Epithelial cell of esophagus (primary cell): ENCODE data around the gene CLDN34.

Experiments
- DNase-seq: peaks from one replicate; pipeline ENCODE4 v3.0.0; 2010; ENCODE audit warnings: low read depth
- H3K4me3 ChIP-seq: 2 replicates; pipeline ENCODE4 v1.5.1; 2011; ENCODE audit warnings: mild to moderate bottlenecking, low read length, control low read depth
- TF ChIP-seq, protein P1 (sequence below): IDR thresholded peaks from 2 replicates; pipeline ENCODE4 v1.5.1; 2011; ENCODE audit warnings: low read depth, mild to moderate bottlenecking, low read length, control low read depth, inconsistent platforms; ENCODE audit not compliant: insufficient read depth; ENCODE audit errors: missing control alignments

Gene CLDN34

DNA sequence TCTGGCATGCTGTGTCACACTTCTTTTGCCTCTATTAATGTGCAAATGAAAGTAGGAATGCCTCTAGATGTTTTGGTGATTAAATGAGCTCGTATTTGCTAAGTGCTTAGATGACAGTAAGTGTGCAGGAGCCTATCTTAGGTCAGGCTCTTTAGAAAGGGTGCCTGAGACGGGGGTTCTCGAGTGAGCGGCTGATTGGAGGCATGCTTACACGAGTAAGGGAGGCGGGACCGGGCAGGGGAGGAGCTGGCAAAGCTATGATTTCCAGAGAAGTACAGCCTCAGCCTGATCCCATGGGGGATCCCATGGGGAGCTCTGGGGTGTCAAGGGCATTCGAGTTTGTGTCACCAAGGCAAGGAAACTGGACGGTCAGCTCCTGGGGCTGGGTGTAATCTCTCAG is 44.8 kb downstream of the CLDN34 start:
- no peak for DNase-seq
- no peak overlapping the region for H3K4me3 ChIP-seq
- TF ChIP-seq, protein P1, sequence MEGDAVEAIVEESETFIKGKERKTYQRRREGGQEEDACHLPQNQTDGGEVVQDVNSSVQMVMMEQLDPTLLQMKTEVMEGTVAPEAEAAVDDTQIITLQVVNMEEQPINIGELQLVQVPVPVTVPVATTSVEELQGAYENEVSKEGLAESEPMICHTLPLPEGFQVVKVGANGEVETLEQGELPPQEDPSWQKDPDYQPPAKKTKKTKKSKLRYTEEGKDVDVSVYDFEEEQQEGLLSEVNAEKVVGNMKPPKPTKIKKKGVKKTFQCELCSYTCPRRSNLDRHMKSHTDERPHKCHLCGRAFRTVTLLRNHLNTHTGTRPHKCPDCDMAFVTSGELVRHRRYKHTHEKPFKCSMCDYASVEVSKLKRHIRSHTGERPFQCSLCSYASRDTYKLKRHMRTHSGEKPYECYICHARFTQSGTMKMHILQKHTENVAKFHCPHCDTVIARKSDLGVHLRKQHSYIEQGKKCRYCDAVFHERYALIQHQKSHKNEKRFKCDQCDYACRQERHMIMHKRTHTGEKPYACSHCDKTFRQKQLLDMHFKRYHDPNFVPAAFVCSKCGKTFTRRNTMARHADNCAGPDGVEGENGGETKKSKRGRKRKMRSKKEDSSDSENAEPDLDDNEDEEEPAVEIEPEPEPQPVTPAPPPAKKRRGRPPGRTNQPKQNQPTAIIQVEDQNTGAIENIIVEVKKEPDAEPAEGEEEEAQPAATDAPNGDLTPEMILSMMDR, result no peak

DNA sequence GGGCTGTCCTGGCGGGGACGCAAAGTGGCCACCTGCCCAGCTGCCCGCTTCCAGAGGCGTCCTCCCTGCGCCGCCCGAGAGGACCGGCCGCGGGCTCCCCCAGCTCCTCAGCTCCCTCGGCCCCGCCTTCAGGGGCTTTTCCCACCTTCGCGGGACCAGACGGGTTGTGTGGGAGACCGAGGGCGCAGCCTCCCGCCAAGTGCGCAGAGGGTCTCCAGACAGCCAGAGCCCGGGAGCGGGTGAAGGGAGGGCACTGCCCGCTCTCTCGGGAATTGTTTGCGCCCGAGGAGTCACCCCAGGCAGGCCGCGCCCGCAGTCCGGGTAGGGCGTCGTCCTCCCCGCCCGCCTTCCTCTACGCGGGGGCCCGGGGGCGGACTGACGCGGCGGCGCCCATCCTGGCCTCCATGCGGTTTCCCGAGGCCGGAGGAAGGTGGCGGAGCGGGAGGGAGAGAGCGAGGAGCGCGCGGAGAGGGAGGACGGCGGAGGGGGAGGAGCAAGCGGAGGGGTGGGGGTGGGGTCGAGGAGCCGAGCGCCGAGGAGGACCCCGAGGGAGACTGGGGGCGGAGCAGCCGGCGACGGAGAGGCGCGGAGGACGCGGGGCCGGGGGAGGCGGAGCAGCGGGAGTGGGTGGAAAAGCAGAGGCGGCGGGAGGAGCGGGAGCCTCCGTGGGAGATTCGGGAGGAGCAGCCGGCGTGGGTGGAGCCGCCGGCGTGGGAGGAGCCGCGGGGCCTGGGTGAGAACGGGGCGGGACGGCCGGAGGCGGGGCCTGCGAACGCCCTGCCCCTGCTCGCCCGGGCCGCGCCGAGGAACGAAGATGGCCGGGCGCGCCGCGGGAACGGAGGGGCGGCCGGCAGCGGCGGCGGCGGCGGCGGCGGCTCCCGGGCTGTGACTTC is 47.5 kb downstream of the CLDN34 start:
- TF ChIP-seq, protein P1, result no peak
- DNase-seq, result peak; percentile 85
- H3K4me3 ChIP-seq, result peak overlapping the region; percentile 46

GRCh38 chrX:10015355-10015722 is 48.2 kb downstream of the CLDN34 start:
- peak overlapping the region; percentile 51 for H3K4me3 ChIP-seq
- TF ChIP-seq, protein P1, result no peak

DNA sequence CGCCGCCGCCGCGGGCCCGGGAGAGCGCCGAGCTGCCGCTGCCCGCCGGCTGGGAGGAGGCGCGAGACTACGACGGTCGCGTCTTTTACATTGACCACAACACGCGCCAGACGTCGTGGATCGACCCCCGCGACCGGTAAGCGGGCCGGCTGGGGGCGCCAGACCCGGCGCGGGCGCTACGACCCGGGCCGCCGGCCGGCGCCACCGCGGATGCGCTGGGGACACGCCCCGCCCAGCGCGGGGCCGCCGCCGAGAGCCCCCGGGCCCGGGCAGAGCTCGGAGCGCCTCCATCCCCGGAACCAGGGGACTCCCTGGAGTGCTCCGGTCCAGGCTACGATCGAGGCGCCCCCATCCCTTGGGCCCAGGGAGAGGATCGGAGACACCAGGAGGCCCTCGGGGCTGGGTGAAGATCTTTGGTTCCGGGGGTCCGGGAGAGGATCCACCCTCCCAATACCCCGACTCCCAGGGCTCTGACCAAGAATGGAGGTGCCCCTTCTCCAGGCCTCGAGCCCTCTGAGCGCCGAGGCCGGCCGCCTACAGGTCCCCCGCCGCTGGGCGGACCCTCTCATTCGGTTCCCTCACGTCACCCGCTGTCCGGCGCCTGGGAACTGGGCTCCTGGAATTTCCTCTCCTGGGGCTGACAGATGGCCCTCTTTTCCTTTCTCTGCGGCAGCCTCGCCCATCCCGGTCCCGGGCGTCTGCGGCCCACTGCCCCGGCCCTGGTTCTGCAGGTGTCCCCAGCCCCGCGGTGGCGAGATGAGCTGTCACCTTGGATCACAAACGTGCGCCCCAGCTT is 48.8 kb downstream of the CLDN34 start:
- DNase-seq, result no peak
- TF ChIP-seq, protein P1, result no peak
- peak overlapping the region; percentile 51 for H3K4me3 ChIP-seq

More at GRCh38 chrX:10015355-10015722, 48.2 kb downstream of the CLDN34 start:
- no peak for DNase-seq

GRCh38 chrX:10016519-10017132 is 49.5 kb downstream of the CLDN34 start:
- TF ChIP-seq, protein P1, result no peak
- peak overlapping the region; percentile 51 for H3K4me3 ChIP-seq
- DNase-seq, result no peak

- no peak overlapping the region for H3K4me3 ChIP-seq
Measured at GRCh38 chrX:10017872-10018271, 50.7 kb downstream of the CLDN34 start.

More at GRCh38 chrX:10017872-10018271, 50.7 kb downstream of the CLDN34 start:
- DNase-seq, result peak; percentile 64
- TF ChIP-seq, protein P1, result no peak
